ENCODE measurements around the gene INPP4B.
"Not testable (repeated sequence)": the region's sequence is repeated elsewhere in the genome, so short reads cannot be mapped to it uniquely, and the experiment has no call there.

INPP4B gene

DNA sequence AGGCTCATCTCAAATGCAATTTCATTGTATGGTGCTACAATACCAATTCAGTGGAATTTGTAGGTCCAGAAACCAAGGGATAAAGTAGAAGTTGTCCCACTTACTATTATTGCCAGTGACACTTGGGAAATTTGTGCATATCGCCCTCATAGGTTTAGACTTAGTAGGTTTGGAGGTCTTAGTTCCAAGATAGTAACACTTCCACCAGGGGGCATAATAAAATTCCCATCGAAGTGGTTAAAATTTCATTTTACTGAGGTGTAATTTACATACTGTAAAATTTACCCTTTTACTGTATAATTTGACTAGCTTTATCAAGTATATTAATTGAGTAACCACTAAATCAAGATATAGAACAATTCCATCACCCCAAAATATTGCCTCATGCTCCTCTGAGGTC, 174.6 kb downstream of the INPP4B start:
- Mint-ChIP-seq H3K4me1 (no peaks in the 10 kb centered on the region), H3K9me3 (peaks cover 48% of the 10 kb centered on the region), H3K27ac (no peak overlapping the region), H3K4me3 (no peak overlapping the region), H3K36me3 (ENCODE audit: low read depth) (no peaks in the 10 kb centered on the region), H3K27me3 (ENCODE audit: low read depth) (no peaks in the 10 kb centered on the region)
- TF ChIP-seq, protein P1, sequence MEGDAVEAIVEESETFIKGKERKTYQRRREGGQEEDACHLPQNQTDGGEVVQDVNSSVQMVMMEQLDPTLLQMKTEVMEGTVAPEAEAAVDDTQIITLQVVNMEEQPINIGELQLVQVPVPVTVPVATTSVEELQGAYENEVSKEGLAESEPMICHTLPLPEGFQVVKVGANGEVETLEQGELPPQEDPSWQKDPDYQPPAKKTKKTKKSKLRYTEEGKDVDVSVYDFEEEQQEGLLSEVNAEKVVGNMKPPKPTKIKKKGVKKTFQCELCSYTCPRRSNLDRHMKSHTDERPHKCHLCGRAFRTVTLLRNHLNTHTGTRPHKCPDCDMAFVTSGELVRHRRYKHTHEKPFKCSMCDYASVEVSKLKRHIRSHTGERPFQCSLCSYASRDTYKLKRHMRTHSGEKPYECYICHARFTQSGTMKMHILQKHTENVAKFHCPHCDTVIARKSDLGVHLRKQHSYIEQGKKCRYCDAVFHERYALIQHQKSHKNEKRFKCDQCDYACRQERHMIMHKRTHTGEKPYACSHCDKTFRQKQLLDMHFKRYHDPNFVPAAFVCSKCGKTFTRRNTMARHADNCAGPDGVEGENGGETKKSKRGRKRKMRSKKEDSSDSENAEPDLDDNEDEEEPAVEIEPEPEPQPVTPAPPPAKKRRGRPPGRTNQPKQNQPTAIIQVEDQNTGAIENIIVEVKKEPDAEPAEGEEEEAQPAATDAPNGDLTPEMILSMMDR (IDR thresholded peaks at IDR 0.05; ENCODE audit: unreplicated experiment in 3 of 3) = no peak

DNA sequence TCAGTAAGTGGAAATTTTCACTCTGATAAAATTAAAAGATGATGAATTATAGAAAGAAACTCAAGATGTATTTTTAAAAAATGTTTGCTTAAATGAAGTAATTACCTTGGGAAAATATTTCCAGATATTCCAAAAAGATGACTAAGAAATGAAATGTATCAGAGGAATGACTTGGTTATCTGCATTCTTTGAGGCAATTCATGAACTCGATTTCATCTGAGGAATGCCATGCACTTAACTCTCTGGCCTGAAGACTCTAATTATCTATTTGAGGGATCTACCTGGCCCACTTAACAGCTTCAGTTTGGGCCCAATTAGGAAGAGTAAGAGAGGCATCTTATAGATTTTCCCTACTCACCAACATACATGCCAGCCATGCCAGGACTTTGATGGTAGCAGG, 182.3 kb downstream of the INPP4B start:
- no peaks in the 10 kb centered on the region for H3K27me3 Mint-ChIP-seq (ENCODE audit: low read depth)
- H3K9me3 Mint-ChIP-seq = peaks cover 37% of the 10 kb centered on the region
- H3K4me3 Mint-ChIP-seq = no peak overlapping the region
- no peaks in the 10 kb centered on the region for H3K36me3 Mint-ChIP-seq (ENCODE audit: low read depth)
- H3K27ac Mint-ChIP-seq = no peak overlapping the region
- no peaks in the 10 kb centered on the region for H3K4me1 Mint-ChIP-seq
- TF ChIP-seq, protein P1 (IDR thresholded peaks at IDR 0.05; ENCODE audit: unreplicated experiment in 3 of 3) = no peak

DNA sequence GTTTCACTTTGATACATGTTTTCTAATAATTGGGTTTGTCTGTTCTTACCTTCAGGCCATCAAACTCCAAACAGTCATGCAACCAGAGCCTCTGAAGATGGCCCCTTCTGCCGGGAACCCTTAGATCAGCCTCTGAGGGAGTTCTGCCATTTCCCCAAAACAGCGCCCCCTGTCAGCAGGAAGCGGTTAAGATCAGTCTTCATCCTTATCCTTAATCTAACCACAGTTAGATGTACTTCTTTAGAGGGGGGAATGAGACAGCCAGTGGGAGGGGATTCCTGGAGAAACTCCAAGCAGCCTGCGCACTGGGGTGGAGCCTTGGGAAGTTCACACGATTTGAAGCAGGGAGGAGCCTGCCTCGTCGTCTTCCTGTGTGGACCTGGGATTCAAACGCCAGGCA, 185.4 kb downstream of the INPP4B start:
- TF ChIP-seq, protein P1 (IDR thresholded peaks at IDR 0.05; ENCODE audit: unreplicated experiment in 3 of 3) = no peak
- Mint-ChIP-seq H3K27ac (no peak overlapping the region), H3K36me3 (ENCODE audit: low read depth) (peaks cover 3% of the 10 kb centered on the region), H3K27me3 (ENCODE audit: low read depth) (no peaks in the 10 kb centered on the region), H3K4me3 (no peak overlapping the region), H3K9me3 (peaks cover 43% of the 10 kb centered on the region), H3K4me1 (no peaks in the 10 kb centered on the region)

DNA sequence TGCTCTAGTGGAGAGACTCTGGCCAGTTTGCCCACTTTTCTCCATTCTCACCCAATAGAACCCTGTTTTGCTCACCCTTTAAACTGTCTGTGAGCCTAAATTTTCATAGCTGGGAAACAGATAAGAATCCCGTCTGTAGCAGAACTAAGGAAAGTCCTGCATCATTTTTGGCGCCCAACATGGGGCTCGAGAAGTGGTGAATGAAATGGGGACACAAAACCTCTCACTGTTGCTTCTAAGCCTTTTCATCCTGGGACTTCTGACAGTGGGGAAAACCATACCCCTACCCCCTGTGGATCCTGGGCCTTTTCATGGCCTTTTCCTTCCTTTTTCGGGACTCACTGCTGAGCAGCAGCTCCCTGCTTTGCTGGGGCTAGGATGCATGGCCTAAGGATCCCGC, 189.9 kb downstream of the INPP4B start:
- H3K36me3 Mint-ChIP-seq (ENCODE audit: low read depth) = peaks cover 26% of the 10 kb centered on the region
- no peaks in the 10 kb centered on the region for H3K4me1 Mint-ChIP-seq
- H3K27ac Mint-ChIP-seq = no peak overlapping the region
- no peaks in the 10 kb centered on the region for H3K27me3 Mint-ChIP-seq (ENCODE audit: low read depth)
- H3K4me3 Mint-ChIP-seq = no peak overlapping the region
- peaks cover 71% of the 10 kb centered on the region for H3K9me3 Mint-ChIP-seq
- TF ChIP-seq, protein P1 (IDR thresholded peaks at IDR 0.05; ENCODE audit: unreplicated experiment in 3 of 3) = no peak

DNA sequence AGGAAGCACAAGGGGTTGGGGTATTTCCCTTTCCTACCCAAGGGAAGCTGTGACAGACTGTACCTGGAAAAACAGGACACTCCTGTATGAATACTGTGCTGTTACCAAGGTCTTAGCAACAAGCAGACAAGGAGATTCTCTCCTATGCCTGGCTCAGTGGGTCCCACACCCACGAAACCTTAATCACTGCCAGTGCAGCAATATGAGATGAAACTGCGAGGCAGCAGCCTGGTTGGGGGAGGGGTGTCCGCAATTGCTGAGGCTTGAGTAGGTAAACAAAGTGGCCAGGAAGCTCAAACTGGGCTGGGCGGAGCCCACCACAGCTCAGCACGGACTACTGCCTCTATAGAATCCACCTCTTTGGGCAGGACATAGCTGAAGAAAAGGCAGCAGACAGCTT, 197.7 kb downstream of the INPP4B start:
- Mint-ChIP-seq H3K36me3 (ENCODE audit: low read depth) (peaks cover 7% of the 10 kb centered on the region), H3K27me3 (ENCODE audit: low read depth) (no peaks in the 10 kb centered on the region)
- TF ChIP-seq, protein P1 (IDR thresholded peaks at IDR 0.05; ENCODE audit: unreplicated experiment in 3 of 3) = no peak

DNA sequence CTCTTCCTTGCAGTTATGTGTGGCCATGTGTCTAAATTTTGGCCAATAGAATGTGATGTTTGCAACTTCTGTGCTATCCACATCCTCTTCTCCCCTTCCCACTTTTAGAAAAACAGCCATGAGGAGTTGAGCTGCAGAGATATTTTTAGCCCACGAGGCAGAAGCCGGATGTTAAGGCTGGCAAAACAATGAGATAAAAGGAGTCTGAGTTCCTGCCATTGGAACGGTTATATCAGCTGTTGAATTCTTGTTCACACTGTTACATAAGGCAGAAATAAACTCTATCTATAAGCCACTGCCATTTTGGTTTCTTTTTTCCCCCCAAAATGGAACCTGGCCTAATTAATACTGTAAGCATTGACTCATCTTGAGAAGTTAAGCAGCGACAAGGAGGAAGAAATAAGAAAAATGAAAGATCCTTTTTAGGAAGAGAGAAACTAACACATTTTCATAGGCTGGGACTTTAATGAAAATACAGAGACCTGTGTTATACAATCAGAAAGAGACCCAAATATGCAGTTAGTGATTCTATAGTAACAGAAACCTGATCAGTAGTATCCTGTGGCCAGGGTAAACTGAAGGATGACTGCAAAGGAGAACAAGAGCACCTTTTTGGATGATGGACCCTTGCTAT, 200.5 kb downstream of the INPP4B start:
- H3K4me3 Mint-ChIP-seq = no peak overlapping the region
- H3K27ac Mint-ChIP-seq = peak overlapping the region; percentile 17 to 60 (median 19)
- TF ChIP-seq, protein P1 (IDR thresholded peaks at IDR 0.05; ENCODE audit: unreplicated experiment in 3 of 3) = no peak
- H3K36me3 Mint-ChIP-seq (ENCODE audit: low read depth) = no peaks in the 10 kb centered on the region
- H3K9me3 Mint-ChIP-seq = peaks cover 26% of the 10 kb centered on the region
- no peaks in the 10 kb centered on the region for H3K27me3 Mint-ChIP-seq (ENCODE audit: low read depth)
- peaks cover 8% of the 10 kb centered on the region for H3K4me1 Mint-ChIP-seq

More for the DNA sequence above, 197.7 kb downstream of the INPP4B start:
- H3K27ac Mint-ChIP-seq = no peak overlapping the region
- peaks cover 8% of the 10 kb centered on the region for H3K4me1 Mint-ChIP-seq
- peaks cover 45% of the 10 kb centered on the region for H3K9me3 Mint-ChIP-seq
- no peak overlapping the region for H3K4me3 Mint-ChIP-seq

DNA sequence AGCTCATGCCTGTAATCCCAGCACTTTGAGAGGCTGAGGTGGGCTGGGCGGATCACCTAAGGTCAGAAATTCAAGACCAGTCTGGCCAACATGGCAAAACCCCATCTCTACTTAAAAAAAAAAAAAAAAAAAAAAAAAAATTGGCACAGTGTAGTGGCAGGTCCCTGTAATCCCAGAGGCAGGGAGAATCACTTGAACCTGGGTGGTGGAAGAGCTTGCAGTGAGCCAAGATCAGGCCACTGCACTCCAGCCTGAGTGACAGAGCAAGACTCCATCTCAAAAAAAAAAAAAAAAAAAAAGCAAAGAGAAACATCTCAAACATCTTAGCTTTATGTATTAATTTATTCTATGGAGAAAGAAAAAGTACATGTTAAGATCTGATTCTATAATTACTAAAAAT, 201.5 kb downstream of the INPP4B start:
- not testable (repeated sequence) for H3K27me3 Mint-ChIP-seq (ENCODE audit: low read depth); H3K4me3 Mint-ChIP-seq; H3K36me3 Mint-ChIP-seq (ENCODE audit: low read depth); H3K27ac Mint-ChIP-seq; H3K4me1 Mint-ChIP-seq
- peaks cover 17% of the 10 kb centered on the region for H3K9me3 Mint-ChIP-seq

Data from nephron (organoid).